ENCODE results near the gene KANSL1. TPM values are rescaled to one million over a fixed set of nuclear protein-coding genes. Genes with fewer than 3 reads are reported as not detected.
A peak's percentile ranks its signal among the peaks of the same experiment; 100 is the strongest.
"Not testable (repeated sequence)": the region's sequence is repeated elsewhere in the genome, so short reads cannot be mapped to it uniquely, and the experiment has no call there.

The KANSL1 gene, protein sequence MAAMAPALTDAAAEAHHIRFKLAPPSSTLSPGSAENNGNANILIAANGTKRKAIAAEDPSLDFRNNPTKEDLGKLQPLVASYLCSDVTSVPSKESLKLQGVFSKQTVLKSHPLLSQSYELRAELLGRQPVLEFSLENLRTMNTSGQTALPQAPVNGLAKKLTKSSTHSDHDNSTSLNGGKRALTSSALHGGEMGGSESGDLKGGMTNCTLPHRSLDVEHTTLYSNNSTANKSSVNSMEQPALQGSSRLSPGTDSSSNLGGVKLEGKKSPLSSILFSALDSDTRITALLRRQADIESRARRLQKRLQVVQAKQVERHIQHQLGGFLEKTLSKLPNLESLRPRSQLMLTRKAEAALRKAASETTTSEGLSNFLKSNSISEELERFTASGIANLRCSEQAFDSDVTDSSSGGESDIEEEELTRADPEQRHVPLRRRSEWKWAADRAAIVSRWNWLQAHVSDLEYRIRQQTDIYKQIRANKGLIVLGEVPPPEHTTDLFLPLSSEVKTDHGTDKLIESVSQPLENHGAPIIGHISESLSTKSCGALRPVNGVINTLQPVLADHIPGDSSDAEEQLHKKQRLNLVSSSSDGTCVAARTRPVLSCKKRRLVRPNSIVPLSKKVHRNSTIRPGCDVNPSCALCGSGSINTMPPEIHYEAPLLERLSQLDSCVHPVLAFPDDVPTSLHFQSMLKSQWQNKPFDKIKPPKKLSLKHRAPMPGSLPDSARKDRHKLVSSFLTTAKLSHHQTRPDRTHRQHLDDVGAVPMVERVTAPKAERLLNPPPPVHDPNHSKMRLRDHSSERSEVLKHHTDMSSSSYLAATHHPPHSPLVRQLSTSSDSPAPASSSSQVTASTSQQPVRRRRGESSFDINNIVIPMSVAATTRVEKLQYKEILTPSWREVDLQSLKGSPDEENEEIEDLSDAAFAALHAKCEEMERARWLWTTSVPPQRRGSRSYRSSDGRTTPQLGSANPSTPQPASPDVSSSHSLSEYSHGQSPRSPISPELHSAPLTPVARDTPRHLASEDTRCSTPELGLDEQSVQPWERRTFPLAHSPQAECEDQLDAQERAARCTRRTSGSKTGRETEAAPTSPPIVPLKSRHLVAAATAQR (N-terminal part only)
- 190 TPM for total RNA-seq

DNA sequence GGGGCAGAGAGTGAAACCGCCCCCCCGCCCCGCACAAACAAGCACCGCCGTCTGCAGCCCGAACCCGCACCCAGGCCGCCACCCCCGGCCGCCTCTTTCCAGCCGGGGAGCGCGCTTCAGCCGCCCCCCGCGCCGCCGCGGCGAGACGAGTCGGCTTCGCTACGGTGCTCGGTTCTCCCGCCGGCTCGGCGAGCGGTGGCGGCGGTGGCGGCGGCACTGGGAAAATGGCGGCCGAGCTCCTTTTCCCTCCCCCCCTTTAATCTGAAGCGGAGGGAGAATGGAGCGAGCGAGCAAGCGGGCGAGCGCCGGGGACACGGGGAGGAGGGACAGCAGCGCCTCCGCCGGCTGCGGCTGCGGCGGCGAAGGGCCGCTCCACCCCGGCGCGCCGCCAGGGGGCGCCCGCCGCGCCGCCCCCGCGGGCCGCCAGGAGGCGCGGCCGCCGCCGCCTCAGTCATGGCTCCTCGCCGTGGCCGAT lies at the start of gene KANSL1:
Gene KANSL1 (minus strand): TSS at position 279 of the 475 bp plus-strand sequence. CDS start 21,286 bp downstream, outside the sequence.
- peak; percentile 95 for DNase-seq (ENCODE audit: low spot score)

- not testable (repeated sequence) for DNase-seq (ENCODE audit: low spot score)
Observed at GRCh38 chr17:46231359-46231758, 38.1 kb upstream of the KANSL1 start.

- peak; percentile 97 for DNase-seq (ENCODE audit: low spot score)
Observed at GRCh38 chr17:46225274-46225794, 32.1 kb upstream of the KANSL1 start.

DNA sequence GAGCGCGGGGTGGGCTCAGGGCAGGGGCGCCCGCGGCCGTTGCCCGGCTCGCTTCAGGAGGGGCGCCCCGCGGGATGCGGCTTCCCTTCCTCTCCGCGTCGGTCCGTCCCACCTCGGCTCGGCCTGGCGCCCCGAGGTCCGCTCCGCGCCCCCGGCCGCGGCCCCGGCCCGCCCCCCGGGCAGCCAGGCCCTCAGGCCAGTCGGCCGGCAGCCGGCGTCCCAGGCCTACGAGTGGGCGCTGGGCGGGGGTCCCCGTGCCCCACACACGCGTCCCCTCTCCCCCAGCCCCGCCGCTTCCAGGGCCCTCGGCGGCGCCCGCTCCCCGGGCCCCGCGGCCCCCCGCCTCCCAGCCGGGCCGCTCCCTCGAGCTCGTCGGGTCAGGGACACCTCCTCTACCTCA lies 31.6 kb upstream of the KANSL1 start:
- not testable (repeated sequence) for DNase-seq (ENCODE audit: low spot score)

DNA sequence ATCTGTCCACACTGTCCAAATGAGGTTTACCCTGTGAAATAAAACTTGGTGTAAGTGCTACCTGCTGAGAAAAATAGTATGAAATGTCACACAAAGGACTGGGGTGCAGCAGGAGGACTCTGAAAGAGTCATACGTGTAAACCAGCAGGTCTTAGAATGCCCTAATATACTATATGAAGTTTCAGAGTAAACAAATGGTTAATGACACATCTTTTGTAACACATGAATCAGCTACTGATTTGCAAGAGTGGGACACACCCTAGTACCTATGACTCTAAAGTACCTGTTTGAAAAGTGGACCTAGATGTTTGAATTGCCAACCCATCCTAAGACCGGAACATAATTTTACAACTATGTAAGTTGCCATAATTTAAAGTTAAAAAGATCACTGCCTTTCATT lies 29.8 kb upstream of the KANSL1 start:
- not testable (repeated sequence) for DNase-seq (ENCODE audit: low spot score)

DNA sequence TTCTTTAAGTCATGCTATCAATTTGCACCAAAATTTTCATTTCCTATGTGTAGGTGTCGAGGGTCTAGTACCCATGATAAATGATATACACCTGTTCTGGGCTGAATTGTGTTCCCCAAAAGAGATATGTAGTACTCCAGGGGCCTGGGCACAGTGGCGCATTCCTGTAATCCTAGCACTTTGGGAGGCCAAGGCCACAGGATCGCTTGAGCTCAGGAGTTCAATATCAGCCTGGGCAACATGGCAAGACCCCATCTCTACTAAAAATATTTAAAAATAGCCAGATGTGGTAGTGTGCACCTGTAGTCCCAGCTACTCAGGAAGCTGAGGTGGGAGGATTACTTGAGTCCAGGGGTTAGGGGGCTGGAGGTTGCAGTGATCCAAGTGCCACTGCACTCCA lies 23.5 kb upstream of the KANSL1 start:
- no peak for DNase-seq (ENCODE audit: low spot score)

DNA sequence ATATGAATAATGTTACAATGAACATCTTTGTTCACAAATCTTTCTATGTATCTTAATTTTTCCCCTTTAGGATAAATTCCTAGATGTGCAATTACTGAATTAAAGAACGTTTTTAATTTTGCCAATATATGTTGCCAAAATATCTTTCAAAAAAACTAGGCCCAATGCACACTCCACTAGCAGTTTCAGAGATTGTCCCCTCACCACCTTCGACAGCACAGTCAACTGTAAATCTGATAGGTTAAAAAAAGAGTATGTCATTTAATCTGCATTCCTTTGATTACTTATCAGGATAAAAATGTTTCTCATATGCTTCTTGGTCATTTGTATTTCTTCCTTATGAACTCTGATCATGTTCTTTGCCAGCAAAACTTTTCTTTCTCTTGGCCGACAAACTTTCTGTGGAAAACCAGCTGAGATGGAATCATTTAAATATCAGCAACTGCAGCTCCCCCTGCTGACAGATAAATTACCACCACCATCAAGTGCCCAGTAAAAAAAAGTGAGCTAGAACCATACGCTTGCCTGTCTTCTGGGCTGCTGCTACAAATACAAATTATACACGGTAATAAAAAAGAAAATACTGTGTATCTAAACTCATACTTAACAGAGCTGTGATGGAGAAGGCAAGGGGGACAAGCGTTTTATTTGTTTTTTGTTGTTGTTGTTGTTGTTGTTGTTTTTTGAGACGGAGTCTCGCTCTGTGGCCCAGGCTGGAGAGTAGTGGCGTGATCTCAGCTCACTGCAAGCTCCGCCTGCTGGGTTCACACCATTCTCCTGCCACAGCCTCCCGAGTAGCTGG lies 19.6 kb upstream of the KANSL1 start:
- peak; percentile 83 for DNase-seq (ENCODE audit: low spot score)

GRCh38 chr17:46208997-46209396 lies 15.8 kb upstream of the KANSL1 start:
- no peak for DNase-seq (ENCODE audit: low spot score)

GRCh38 chr17:46205975-46206374 lies 12.7 kb upstream of the KANSL1 start:
- no peak for DNase-seq (ENCODE audit: low spot score)

- no peak for DNase-seq (ENCODE audit: low spot score)
Observed at GRCh38 chr17:46202424-46202823, 9.2 kb upstream of the KANSL1 start.

- DNase-seq (ENCODE audit: low spot score) = no peak
Observed at GRCh38 chr17:46201491-46201890, 8.3 kb upstream of the KANSL1 start.

DNA sequence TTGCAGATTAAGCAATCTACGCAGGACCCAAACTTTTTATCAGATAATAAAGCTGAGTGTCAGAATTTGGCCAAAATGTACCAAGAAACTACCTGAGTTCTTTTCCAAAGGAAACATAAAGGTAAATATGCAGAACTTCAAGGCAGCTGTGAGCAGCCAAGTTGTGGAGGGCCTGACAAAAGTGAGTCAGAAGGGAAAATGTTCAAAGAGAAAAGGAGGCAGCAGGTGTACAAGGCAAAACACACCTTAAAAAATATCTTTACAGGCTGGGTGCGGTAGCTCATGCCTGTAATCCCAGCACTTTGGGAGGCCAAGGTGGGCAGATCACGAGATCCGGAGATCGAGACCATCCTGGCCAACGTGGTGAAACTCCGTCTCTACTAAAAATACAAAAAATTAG lies 7.0 kb upstream of the KANSL1 start:
- DNase-seq (ENCODE audit: low spot score) = no peak

DNA sequence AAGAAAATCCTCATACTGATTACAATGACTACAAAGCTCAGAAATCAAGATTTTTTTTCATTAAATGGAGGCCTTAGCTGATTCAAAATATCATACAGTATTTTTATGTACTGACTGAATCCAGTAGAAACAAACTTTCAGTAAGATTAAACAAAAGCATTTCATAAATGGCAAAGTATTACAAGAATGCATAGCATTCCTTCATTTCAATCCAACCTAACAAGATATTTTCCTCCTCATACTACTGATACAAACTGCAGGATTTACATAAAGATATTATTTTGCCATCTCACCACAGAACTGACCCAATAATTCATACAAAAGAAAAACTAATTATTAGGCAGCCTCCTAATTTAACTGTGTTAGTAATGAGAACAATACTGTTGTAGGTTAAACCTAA lies 6.2 kb upstream of the KANSL1 start:
- DNase-seq (ENCODE audit: low spot score) = no peak

DNA sequence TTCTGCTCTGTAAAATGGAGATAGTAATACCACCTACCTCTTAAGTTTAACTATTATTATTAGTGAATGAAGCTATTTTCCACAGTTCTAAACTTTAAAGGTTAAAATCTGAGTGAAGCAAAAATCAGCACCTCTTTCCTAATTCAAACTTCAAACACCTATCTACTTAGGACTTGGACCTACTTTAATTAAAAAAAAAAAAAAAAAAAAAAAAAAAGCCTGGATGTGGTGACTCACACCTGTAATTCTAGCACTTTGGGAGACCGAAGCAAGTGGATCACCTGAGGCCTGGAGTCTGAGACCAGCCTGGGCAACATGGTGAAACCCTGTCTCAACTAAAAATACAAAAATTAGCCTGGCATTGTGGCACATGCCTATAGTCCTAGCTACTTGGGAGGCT lies 5.0 kb upstream of the KANSL1 start:
- DNase-seq (ENCODE audit: low spot score) = no peak

DNA sequence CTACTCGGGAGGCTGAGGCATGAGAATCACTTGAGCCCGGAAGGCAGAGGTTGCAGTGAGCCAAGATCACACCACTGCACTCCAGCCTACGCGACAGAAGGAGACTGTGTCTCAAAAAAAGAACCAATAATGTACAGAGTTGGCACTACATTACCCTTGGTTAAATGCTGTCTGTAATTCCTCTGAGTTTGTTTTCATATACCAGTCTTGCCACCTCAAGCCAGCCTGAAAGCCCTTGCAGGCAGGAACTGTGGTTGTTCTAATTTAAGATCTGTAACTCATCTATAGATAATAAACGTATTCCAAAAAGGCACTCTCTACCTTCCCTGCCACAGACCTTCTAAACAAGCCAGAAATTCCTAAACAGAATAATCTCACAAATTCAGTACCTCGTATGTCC lies 4.3 kb upstream of the KANSL1 start:
- DNase-seq (ENCODE audit: low spot score) = no peak

DNA sequence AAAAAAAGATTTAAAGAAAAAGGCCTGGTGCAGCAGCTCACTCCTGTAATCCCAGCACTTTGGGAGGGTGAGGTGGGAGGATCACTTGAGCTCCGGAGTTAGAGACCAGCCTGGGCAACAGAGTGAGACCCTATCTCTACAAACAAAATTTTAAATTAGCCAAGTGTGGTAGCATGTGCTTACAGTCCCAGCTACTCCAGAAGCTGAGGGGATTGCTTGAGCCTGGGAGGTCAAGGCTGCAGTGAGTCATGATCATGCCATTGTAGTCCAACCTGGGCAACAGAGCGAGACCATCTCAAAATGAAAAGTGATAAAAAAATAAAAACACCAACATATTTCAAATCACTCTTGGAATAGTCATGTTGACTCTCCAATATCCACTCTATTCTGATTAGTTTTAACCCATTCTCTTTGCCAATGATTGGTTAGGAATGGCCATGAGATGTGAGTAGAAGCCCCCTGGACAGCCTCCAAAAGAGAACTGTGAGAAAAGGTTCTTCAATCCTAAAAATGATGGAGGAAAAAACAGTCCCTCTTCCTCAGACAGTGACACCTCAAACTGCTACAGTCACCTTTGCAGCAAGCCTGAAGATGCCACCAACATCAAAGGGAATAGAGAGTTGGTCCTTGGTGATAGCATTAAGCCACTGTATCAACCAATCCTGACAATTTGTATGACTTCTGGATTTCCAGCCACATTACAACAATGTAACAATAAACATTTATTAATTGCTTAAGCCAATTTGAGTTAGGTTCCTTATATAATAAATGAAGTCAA lies 2.9 kb upstream of the KANSL1 start:
- no peak for DNase-seq (ENCODE audit: low spot score)

- DNase-seq (ENCODE audit: low spot score) = no peak
Observed at GRCh38 chr17:46195217-46195855, 2.1 kb upstream of the KANSL1 start.

- DNase-seq (ENCODE audit: low spot score) = no peak
Observed at GRCh38 chr17:46194393-46195216, 1.4 kb upstream of the KANSL1 start.

Measured in ureter (tissue), 1 donor.